ENCODE data around the gene WNT7A. TPM values are rescaled to one million over a fixed set of nuclear protein-coding genes. Genes with fewer than 3 reads are reported as not detected.

WNT7A gene
- total RNA-seq, 1 donor, result not detected

DNA sequence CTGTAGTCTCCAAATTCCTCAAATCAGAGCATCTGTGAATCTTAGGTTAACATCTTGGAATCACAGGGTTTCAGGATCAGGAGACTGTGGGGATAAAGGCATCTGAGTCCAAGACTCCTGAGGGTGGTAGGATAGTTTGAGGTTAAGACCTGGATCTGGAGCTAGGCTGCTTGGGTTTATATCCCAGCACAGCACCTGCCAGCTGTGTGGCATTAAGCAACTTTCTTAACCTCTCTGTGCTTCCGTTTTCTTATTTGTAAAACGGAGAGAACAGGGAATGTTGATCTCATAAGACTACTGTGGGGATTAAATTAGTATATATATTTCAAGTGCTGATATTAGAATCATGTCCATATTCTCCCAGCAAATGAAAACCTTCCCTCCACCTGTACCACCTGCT lies 33.6 kb downstream of the WNT7A start:
- no peak for DNase-seq (ENCODE audit: low read depth)
- TF ChIP-seq, protein P1, sequence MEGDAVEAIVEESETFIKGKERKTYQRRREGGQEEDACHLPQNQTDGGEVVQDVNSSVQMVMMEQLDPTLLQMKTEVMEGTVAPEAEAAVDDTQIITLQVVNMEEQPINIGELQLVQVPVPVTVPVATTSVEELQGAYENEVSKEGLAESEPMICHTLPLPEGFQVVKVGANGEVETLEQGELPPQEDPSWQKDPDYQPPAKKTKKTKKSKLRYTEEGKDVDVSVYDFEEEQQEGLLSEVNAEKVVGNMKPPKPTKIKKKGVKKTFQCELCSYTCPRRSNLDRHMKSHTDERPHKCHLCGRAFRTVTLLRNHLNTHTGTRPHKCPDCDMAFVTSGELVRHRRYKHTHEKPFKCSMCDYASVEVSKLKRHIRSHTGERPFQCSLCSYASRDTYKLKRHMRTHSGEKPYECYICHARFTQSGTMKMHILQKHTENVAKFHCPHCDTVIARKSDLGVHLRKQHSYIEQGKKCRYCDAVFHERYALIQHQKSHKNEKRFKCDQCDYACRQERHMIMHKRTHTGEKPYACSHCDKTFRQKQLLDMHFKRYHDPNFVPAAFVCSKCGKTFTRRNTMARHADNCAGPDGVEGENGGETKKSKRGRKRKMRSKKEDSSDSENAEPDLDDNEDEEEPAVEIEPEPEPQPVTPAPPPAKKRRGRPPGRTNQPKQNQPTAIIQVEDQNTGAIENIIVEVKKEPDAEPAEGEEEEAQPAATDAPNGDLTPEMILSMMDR (IDR thresholded peaks at IDR 0.05; ENCODE audit: insufficient read depth, low read length), result no peak
- no peak overlapping the region for H3K4me3 ChIP-seq (ENCODE audit: low read depth, low read length)

DNA sequence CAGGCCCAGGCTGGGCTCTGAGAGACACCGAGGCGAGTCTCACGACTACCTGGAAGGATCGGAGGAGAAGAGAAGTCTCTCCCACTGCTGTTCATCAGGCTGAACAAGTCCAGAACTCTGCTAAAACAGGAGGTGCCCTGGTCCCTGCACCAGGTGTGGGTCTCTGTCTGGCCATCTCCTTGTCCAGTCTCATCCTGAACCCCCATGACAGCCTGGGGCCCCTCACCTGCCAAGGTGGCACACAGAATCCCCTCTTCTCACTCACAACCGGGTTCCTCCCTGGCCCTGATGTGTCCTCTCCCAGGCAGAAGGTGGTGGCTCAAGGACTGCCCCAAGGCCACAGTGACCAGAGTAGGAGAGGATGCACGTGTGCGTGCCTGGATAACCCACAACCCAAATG lies 34.1 kb downstream of the WNT7A start:
- DNase-seq (ENCODE audit: low read depth), result no peak
- TF ChIP-seq, protein P1 (IDR thresholded peaks at IDR 0.05; ENCODE audit: insufficient read depth, low read length), result no peak
- H3K4me3 ChIP-seq (ENCODE audit: low read depth, low read length), result no peak overlapping the region

- no peak overlapping the region for H3K4me3 ChIP-seq (ENCODE audit: low read depth, low read length)
- TF ChIP-seq, protein P1 (IDR thresholded peaks at IDR 0.05; ENCODE audit: insufficient read depth, low read length), result no peak
- no peak for DNase-seq (ENCODE audit: low read depth)
Observed at GRCh38 chr3:13844911-13845310, 35.0 kb downstream of the WNT7A start.

- H3K4me3 ChIP-seq (ENCODE audit: low read depth, low read length), result no peak overlapping the region
- DNase-seq (ENCODE audit: low read depth), result no peak
- TF ChIP-seq, protein P1 (IDR thresholded peaks at IDR 0.05; ENCODE audit: insufficient read depth, low read length), result no peak
Observed at GRCh38 chr3:13844286-13844685, 35.6 kb downstream of the WNT7A start.

DNA sequence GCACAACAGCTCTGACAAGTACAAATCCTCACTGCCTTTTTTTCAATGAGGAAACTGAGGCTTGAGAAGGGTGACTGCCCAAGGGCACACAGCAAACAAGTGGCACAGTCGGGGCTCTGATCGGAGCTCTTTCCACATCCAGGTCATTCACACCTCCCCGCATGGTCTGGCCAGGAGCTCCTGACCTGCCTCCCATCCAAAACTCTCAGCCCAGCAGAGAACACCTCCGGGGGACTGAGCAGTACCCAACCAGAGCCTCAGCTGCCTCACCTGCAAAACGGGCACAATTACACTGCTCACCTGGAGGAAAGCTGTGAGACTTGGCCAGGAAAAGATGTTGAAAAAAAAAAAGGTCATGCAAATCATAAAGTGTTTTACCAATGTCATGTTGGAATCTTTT lies 36.5 kb downstream of the WNT7A start:
- no peak for DNase-seq (ENCODE audit: low read depth)
- TF ChIP-seq, protein P1 (IDR thresholded peaks at IDR 0.05; ENCODE audit: insufficient read depth, low read length), result no peak
- H3K4me3 ChIP-seq (ENCODE audit: low read depth, low read length), result no peak overlapping the region

GRCh38 chr3:13842226-13842625 lies 37.6 kb downstream of the WNT7A start:
- DNase-seq (ENCODE audit: low read depth), result no peak
- H3K4me3 ChIP-seq (ENCODE audit: low read depth, low read length), result no peak overlapping the region
- TF ChIP-seq, protein P1 (IDR thresholded peaks at IDR 0.05; ENCODE audit: insufficient read depth, low read length), result no peak

DNA sequence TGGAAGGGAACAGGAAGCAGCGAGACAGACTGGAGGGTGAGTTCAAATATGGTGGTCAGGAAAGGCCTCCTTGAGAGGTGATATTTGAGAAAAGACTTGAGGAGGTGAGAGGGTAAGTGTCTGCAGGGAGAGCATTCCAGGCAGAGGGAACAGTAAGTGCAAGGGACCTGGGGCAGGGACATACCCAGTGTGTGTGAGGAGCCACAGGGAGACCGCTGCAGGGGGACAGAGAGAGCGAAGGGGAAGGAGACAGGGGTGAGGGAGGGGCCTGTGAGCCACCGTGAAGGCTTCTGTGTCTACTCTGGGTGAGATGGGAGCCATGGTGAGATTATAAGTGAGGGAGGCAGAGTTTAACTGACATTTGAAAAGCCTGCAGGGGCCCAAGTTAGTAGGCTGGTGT lies 38.0 kb downstream of the WNT7A start:
- H3K4me3 ChIP-seq (ENCODE audit: low read depth, low read length), result no peak overlapping the region
- no peak for DNase-seq (ENCODE audit: low read depth)
- TF ChIP-seq, protein P1 (IDR thresholded peaks at IDR 0.05; ENCODE audit: insufficient read depth, low read length), result no peak

All from fibroblast of the aortic adventitia (primary cell).